GM12865 (cell line): ENCODE results near the gene ANXA2R.

Source experiments
- DNase-seq: peaks from one replicate; pipeline ENCODE4 v3.0.0; 2010; ENCODE audit warnings: low read depth
- H3K4me3 ChIP-seq: 2 replicates; pipeline ENCODE4 v1.5.1; 2011; ENCODE audit warnings: mild to moderate bottlenecking, low read depth, low read length, control low read depth
- TF ChIP-seq, protein P1 (sequence below): IDR thresholded peaks from 2 replicates; pipeline ENCODE4 v1.5.1; 2011; ENCODE audit warnings: low read length, control low read depth, low read depth, inconsistent platforms; ENCODE audit not compliant: insufficient read depth; ENCODE audit errors: missing control alignments

Gene ANXA2R

GRCh38 chr5:43000914-43001313, 39.2 kb downstream of the ANXA2R start:
- no peak for DNase-seq
- TF ChIP-seq, protein P1, sequence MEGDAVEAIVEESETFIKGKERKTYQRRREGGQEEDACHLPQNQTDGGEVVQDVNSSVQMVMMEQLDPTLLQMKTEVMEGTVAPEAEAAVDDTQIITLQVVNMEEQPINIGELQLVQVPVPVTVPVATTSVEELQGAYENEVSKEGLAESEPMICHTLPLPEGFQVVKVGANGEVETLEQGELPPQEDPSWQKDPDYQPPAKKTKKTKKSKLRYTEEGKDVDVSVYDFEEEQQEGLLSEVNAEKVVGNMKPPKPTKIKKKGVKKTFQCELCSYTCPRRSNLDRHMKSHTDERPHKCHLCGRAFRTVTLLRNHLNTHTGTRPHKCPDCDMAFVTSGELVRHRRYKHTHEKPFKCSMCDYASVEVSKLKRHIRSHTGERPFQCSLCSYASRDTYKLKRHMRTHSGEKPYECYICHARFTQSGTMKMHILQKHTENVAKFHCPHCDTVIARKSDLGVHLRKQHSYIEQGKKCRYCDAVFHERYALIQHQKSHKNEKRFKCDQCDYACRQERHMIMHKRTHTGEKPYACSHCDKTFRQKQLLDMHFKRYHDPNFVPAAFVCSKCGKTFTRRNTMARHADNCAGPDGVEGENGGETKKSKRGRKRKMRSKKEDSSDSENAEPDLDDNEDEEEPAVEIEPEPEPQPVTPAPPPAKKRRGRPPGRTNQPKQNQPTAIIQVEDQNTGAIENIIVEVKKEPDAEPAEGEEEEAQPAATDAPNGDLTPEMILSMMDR: no peak
- no peak overlapping the region for H3K4me3 ChIP-seq

DNA sequence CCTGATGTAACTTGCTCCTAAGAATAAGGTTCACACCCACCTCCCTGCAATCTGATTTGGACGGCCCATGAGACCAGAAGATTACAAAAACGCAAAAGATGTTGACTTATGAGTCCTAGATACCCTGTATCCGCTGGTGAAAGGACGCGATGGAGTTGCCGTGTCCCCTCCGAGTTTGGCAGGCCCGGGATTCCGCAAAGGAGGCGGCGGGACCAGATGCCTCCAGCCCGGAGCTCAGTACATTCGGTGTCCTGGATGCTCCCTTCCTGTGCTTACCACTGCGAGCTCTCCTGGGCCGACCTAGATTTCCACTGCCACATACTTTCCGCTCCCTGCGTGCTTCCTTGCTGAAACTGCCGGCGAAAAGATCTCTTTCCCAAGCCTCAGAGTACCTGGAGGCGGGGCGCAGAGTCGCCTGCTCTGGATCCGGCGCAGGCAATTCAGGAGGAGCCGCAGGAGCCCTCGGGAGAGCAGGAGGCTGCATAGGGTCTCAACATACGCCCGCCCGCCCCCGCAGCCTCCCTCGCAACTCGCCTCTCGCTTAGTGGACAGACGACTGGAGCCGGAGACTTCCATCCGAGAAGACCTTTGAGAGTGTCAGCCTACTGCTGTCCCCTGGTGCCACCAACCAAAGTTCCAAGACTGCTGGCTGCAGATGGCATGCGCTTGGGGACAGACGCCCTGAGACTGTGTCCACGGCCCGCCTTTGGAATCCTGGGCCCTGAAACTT, 39.8 kb downstream of the ANXA2R start:
- no peak overlapping the region for H3K4me3 ChIP-seq
- TF ChIP-seq, protein P1: no peak
- DNase-seq: no peak

DNA sequence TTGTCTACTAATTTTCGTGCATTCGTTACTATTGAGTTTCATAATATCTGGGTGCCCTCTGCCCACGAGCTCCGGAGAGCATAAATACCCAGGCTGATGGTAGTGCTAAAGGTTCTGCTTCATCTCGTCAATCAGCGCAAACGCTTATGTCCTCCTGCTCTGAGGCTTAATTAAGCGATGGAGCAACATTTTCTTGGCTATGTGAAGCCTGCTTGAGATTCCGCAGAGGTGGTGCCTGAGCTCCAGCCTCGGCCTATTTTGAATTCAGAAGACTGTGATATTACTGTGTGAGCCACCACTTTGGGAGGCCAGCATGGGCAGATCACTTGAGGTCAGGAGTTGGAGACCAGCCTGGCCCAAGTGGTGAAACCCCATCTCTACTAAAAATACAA, 44.8 kb downstream of the ANXA2R start:
- TF ChIP-seq, protein P1: no peak
- no peak for DNase-seq
- peak overlapping the region; percentile 58 for H3K4me3 ChIP-seq

DNA sequence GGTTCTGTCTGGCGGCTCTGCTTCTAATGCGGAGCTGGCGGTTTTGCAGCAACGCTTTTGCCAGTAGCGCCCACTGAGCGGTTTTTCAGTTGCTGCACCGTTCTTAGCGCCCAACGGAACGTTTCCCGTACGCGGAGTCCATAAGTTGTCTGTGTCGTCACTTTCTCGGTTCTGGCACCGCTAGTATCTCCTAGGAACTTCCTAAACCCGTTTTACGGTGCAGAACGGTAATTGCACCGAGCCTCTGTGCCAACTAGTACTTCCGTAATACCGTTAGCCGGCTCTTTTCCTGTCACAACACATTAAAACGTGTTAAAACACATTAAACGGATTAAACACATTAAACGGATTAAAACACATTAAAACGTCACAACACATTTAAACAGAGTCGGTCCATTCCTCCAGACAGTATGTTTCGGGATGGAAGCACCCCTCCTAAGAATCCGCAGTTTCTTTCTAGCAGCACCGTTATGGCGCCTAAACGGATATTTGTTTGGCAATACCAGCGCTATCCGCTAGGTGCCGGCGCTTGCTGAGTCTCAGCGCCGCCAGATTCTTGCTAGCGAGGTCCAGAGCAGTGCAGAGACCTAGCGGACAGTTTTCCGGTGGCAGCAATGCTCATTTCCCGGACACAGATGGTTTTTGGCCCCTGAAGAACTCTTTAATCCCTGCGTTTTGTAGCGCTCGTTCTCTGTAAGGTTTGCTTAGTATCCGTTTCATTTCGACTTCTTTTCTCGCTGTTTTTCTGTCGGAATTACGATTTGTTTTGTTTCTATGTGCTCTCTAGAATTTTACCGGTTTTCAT, 45.4 kb downstream of the ANXA2R start:
- peak overlapping the region; percentile 58 for H3K4me3 ChIP-seq
- TF ChIP-seq, protein P1: peak; percentile 81
- DNase-seq: peak; percentile 92

GRCh38 chr5:42994246-42994554, 45.9 kb downstream of the ANXA2R start:
- H3K4me3 ChIP-seq: peak overlapping the region; percentile 58
- TF ChIP-seq, protein P1: no peak
- DNase-seq: no peak

- H3K4me3 ChIP-seq: peak overlapping the region; percentile 58
- DNase-seq: peak; percentile 72
- TF ChIP-seq, protein P1: no peak
These were observed 46.4 kb downstream of the ANXA2R start for GRCh38 chr5:42993516-42994245.
